Keratinocyte (primary cell): ENCODE measurements around the gene FN3K.

ENCODE experiments used
- EZH2 ChIP-seq: IDR thresholded peaks from one replicate; pipeline ENCODE4 v1.6.1; 2012; ENCODE audit warnings: inconsistent platforms, mild to moderate bottlenecking, low read length, moderate library complexity
- TF ChIP-seq, protein P1 (sequence below), 3 experiments: IDR thresholded peaks in 1 of 3; conservative IDR thresholded peaks in 1 of 3; optimal IDR thresholded peaks in 1 of 3; 2 replicates in 2 of 3; 3 replicates in 1 of 3; pipeline versions ENCODE3 to v1.5.1; 2011; ENCODE audit warnings: low read length in 3 of 3, mild to moderate bottlenecking in 3 of 3, moderate library complexity in 2 of 3, control low read depth in 1 of 3, inconsistent platforms in 1 of 3; ENCODE audit not compliant: insufficient read depth in 2 of 3; ENCODE audit errors: extremely low read depth in 1 of 3

DNA sequence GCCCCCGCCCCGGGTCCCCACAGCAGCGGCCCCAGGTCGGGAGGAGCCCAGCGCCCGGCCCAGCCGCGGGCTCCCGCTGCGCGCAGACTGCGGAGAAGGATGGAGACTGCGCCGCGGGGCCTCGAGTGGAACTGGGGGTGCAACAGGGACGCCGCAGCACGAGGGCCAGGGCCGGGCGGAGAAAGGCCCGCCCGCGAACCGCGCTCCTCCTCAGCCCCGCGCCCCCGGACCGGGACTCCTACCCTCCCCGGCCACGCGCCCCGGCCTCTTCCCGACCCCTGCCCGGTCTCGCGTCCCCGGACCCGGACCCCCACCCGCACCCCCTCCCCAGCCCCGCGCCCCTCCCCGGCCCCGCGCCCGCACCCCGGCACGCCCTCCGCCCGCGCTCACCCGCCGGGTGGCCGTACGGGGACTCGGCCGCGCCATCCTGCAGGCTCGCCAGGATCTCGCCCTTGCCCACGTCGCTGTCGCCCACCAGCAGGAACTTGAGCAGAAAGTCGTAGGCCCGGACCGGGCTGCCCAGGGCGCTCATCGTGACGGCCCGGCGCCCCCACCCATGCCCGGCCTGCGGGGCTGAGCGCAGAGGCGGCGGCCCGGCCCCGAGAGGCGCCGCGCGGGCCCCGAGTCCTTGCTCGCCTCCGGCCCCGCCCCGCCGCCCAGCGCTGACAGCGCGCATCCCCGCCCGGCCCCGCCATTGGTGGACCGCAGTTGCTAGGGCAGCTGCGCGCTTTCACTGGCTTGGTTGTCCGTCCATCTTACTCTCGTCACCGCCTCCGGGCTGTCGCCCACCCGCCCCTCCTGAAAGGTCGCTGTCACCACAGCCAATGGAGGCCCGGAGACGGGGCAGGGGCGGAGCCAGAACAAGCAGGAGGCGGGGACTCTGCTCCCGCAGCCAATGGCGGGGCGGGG lies 37.1 kb upstream of the FN3K start, which contains the start of gene RAB40B:
- TF ChIP-seq, protein P1, sequence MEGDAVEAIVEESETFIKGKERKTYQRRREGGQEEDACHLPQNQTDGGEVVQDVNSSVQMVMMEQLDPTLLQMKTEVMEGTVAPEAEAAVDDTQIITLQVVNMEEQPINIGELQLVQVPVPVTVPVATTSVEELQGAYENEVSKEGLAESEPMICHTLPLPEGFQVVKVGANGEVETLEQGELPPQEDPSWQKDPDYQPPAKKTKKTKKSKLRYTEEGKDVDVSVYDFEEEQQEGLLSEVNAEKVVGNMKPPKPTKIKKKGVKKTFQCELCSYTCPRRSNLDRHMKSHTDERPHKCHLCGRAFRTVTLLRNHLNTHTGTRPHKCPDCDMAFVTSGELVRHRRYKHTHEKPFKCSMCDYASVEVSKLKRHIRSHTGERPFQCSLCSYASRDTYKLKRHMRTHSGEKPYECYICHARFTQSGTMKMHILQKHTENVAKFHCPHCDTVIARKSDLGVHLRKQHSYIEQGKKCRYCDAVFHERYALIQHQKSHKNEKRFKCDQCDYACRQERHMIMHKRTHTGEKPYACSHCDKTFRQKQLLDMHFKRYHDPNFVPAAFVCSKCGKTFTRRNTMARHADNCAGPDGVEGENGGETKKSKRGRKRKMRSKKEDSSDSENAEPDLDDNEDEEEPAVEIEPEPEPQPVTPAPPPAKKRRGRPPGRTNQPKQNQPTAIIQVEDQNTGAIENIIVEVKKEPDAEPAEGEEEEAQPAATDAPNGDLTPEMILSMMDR (optimal IDR thresholded peaks at IDR 0.05 in 1 of 3, IDR thresholded peaks at IDR 0.05 in 1 of 3, conservative IDR thresholded peaks at IDR 0.05 in 1 of 3; ENCODE audit: extremely low read depth in 1 of 3, insufficient read depth in 2 of 3, low read length in 3 of 3): no peak
- TF ChIP-seq EZH2: no peak
